GM18505 (cell line): ENCODE results near the gene DIPK1A.

ENCODE experiments used
- ATAC-seq: cut with Tn5 transposase; IDR thresholded peaks from one replicate; pipeline ENCODE4 v1.9.1; 2021; ENCODE audit not compliant: unreplicated experiment
- POLR2A ChIP-seq: IDR thresholded peaks from 4 replicates; pipeline ENCODE4 v1.6.1; 2011; ENCODE audit warnings: borderline replicate concordance; ENCODE audit not compliant: insufficient read depth, insufficient read length; ENCODE audit errors: extremely low read depth

DIPK1A gene

GRCh38 chr1:92961131-92961895 is at the start of gene DIPK1A:
Gene DIPK1A (minus strand): TSS chr1:92961462. CDS start chr1:92961429, 33 bp downstream.
- peak; percentile 88 for TF ChIP-seq POLR2A
- peak; percentile 45 for ATAC-seq

GRCh38 chr1:93007941-93008577 is 46.8 kb upstream of the DIPK1A start:
- ATAC-seq, result no peak
- TF ChIP-seq POLR2A, result no peak

- no peak for ATAC-seq
- no peak for TF ChIP-seq POLR2A
Measured at GRCh38 chr1:93005252-93005598, 44.0 kb upstream of the DIPK1A start.

- no peak for ATAC-seq
- no peak for TF ChIP-seq POLR2A
Measured at GRCh38 chr1:93004566-93005251, 43.4 kb upstream of the DIPK1A start.

GRCh38 chr1:93003981-93004380 is 42.7 kb upstream of the DIPK1A start:
- no peak for ATAC-seq
- TF ChIP-seq POLR2A, result no peak

- no peak for ATAC-seq
- TF ChIP-seq POLR2A, result no peak
Measured at GRCh38 chr1:93002781-93003180, 41.5 kb upstream of the DIPK1A start.

GRCh38 chr1:93001893-93002292 is 40.6 kb upstream of the DIPK1A start:
- TF ChIP-seq POLR2A, result no peak

GRCh38 chr1:93000751-93001175 is 39.5 kb upstream of the DIPK1A start:
- no peak for ATAC-seq
- TF ChIP-seq POLR2A, result no peak

More at GRCh38 chr1:93001893-93002292, 40.6 kb upstream of the DIPK1A start:
- ATAC-seq, result no peak

- TF ChIP-seq POLR2A, result no peak
Measured at GRCh38 chr1:93000291-93000690, 39.0 kb upstream of the DIPK1A start.

GRCh38 chr1:92998821-92999220 is 37.6 kb upstream of the DIPK1A start:
- no peak for ATAC-seq
- no peak for TF ChIP-seq POLR2A

More at GRCh38 chr1:93000291-93000690, 39.0 kb upstream of the DIPK1A start:
- ATAC-seq, result no peak

- TF ChIP-seq POLR2A, result no peak
- ATAC-seq, result no peak
Measured at GRCh38 chr1:92995441-92996430, 34.5 kb upstream of the DIPK1A start.

- TF ChIP-seq POLR2A, result no peak
- ATAC-seq, result peak; percentile 65
Measured at GRCh38 chr1:92994105-92994712, 32.9 kb upstream of the DIPK1A start.

GRCh38 chr1:92993581-92993980 is 32.3 kb upstream of the DIPK1A start:
- TF ChIP-seq POLR2A, result no peak
- ATAC-seq, result no peak

- ATAC-seq, result no peak
- TF ChIP-seq POLR2A, result no peak
Measured at GRCh38 chr1:92992877-92993276, 31.6 kb upstream of the DIPK1A start.
